Right renal cortex interstitium (tissue), 3 donors: ENCODE results near the gene GALNT18. TPM values are rescaled to one million over a fixed set of nuclear protein-coding genes. Genes with fewer than 3 reads are reported as not detected.
"Not testable (repeated sequence)": the region's sequence is repeated elsewhere in the genome, so short reads cannot be mapped to it uniquely, and the experiment has no call there.

ENCODE experiments used
- DNase-seq, 3 donors: peaks; one replicate each; pipeline ENCODE4 v3.0.0-alpha.2; 2013; ENCODE audit warnings: low read depth in 3 of 3, low spot score in 2 of 3
- polyA plus RNA-seq, 3 donors: library from polyadenylated mRNA; unstranded; fragments of 120-200 nt; gene quantifications; one replicate each; pipeline ENCODE4 v1.2.1, GENCODE V29; 2013; ENCODE audit not compliant: insufficient read length in 3 of 3

Gene GALNT18
- polyA plus RNA-seq, 3 donors = 25.5 to 28.8 (median 25.7) TPM

- no peak for DNase-seq
Observed at GRCh38 chr11:11372461-11372860, 249.3 kb downstream of the GALNT18 start.

- DNase-seq = no peak
Observed at GRCh38 chr11:11370962-11371303, 250.9 kb downstream of the GALNT18 start.

- no peak for DNase-seq
Observed at GRCh38 chr11:11370255-11370961, 251.4 kb downstream of the GALNT18 start.

GRCh38 chr11:11366793-11367192 lies 255.0 kb downstream of the GALNT18 start:
- DNase-seq = no peak

- no peak for DNase-seq
Observed at GRCh38 chr11:11363674-11364073, 258.1 kb downstream of the GALNT18 start.

DNA sequence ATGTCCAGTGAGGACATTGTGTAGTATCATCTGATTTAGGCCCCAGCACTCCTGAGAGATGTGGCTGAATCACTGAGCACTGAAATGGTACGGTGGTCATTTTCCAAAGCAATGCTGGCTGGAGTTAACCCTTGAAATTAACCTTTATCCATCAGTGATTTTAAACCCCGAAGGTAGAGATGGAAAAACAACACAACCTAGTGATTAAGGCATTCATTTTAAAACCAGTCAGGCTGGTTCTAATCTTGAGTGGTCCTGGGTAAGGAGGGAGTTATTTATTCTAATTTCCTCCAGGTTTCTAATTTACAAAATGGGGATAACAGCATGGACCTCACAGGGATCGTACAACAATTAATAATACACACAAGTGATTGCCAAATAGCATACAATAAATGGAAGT lies 262.2 kb downstream of the GALNT18 start:
- DNase-seq = no peak

GRCh38 chr11:11356842-11357241 lies 265.0 kb downstream of the GALNT18 start:
- DNase-seq = no peak

DNA sequence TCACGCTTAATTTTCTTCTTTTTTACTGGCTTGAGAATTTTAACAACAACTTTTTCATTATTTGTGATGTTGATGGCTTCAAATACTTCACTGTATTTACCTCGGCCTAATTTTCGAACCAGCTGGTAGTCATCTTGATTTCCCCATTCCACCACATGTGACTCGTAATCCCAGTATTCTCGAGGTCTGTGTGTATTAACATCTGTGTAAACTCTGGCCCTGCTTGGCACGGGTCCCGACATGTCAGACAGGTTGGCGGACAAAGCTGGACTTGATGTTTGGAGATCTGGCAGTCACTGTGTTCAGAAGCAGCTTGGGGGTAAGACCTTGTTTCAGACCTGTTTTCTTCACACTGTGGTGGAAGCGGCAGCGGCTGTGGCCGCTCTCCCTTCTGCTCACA lies 268.9 kb downstream of the GALNT18 start, which contains the start of gene CSNK2A3:
Gene CSNK2A3 (minus strand): TSS at position 373 of the 400 bp plus-strand sequence. CDS start 131 bp downstream, at position 242.
- DNase-seq = not testable (repeated sequence)

- DNase-seq = not testable (repeated sequence)
Observed at GRCh38 chr11:11351851-11352250, 270.0 kb downstream of the GALNT18 start.

- no peak for DNase-seq
Observed at GRCh38 chr11:11351042-11351586, 270.7 kb downstream of the GALNT18 start.

GRCh38 chr11:11349870-11350337 lies 271.9 kb downstream of the GALNT18 start:
- peak; percentile 51 to 68 (median 65) for DNase-seq

DNA sequence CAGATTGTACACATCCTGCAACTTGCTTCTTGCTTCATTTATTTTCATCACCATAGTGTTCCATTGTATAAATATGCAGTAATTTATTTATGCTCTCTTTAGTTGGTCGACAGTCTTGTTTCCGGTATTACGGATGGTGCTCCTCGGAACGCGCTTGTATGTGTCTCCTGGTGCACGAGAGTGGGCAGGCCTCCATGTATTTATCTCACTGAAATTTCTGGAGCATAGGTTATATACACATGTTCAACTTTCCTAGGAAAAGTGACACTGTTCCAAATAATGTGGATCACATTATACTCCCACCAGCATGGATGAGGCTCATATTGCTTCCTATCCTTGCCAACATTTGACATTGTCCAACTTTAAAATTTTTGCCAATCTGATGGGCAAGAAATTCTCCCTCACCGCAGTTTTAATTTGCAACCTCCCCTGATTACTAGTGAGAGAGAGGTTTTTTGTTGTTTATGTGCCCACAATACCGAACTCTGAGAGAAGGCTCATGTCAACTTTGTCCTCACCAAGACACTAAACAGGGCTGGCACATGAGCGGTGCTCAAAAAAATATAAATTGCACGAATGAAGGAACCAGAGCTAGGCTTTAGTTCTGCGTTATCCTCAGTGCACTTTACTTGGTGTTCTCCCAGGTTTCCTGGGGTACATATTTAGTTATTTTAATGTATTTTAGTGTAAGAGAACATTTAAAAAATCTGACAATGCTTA lies 272.5 kb downstream of the GALNT18 start:
- no peak for DNase-seq

DNA sequence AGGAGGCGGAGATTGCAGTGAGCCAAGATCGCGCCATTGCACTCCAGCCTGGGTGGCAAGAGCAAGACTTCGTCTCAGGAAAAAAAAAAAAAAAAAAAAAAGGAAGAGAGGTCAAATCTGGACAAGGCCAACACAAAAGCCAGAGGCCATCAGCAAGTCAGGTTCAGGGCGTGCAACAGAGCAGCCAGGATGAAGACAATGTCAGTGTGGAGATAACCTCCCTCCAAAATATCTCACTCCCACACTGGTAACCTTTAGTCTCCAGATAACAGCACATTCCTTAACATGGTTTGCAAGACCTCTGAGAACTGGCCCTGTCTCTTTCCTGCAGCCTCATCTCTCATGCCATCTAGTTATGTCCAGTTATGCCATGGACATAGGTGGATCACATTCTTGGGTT lies 273.5 kb downstream of the GALNT18 start:
- no peak for DNase-seq

DNA sequence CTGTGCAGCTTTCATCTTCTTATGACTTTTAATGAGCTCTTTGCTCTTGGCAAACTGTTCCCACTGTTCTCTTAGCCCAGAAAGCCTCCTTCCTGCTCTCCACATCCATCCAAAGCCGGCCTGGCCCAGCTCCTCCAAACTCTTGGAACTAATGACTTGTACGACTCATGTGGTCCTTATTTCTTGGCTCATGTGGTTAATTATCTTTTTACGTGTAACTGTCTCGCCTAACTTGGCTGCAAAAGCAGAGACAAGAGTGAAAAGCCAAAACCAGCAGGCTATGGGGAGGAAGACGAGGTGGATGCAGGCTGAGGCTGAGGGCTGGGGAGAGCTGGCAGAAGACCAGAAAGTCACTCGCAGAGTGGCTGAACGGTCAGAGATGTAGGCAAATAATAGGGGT lies 274.2 kb downstream of the GALNT18 start:
- DNase-seq = no peak

GRCh38 chr11:11346303-11346702 lies 275.5 kb downstream of the GALNT18 start:
- DNase-seq = no peak

GRCh38 chr11:11345099-11345498 lies 276.7 kb downstream of the GALNT18 start:
- DNase-seq = no peak

DNA sequence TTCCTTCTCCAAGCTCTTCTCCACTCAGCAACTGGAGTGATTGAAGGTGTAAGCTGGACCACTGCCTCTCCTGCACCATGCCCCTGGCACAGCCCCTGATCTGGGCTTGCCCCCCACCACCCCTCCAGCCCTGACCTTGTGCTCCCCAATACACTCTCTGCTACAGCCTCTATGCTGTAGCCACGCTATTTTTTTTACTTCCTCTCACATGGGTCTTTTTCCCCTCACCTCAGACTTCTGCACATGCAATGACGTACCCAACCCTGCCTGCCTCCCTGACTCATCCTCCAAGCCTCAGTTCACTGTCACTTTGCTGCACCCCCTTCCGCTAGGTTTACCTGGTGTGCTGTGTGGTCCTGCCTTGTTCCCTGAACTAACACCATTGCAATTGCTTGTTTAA lies 277.8 kb downstream of the GALNT18 start:
- no peak for DNase-seq

DNA sequence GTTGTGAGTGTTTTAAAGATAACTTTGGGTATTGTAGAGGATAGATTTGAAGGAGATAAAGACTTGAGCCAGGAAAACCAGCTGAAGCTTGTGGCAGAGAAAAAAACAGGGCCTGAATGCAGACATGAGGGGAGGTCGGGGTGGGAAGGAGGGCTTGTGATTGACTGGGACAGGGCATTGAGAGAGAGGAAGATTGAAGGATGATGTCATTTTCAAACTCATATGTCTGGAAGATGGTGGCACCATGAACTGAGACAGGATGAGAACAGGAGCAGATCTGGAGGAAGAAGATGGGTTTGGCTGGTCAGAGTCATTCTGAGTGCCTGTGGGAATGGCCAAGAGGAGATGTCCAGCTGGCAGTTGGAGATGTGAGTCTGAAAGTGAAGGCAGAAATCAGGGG lies 283.5 kb downstream of the GALNT18 start:
- no peak for DNase-seq

- no peak for DNase-seq
Observed at GRCh38 chr11:11336664-11337063, 285.1 kb downstream of the GALNT18 start.

DNA sequence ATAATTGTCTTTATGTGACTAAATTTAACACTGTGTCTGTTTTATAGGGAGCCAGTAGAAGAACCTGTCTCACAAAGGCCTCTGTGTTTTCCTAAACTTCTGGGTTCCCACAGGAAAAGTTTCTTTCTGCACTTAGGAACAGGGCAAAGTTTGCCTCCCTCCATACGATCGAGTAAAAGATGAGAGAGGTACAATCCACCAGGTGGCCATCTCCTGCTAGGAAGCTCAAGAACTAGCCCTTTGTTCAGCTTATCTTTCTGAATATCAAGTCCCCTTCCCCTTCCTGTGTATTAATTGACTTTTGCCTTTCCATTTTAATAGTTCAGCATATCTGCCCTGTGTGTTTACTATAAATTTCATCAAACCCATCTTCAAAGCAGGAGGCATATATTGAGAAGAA lies 286.8 kb downstream of the GALNT18 start:
- DNase-seq = no peak

- no peak for DNase-seq
Observed at GRCh38 chr11:11334607-11335006, 287.2 kb downstream of the GALNT18 start.
